Type B pancreatic cell (in vitro differentiated cells): Measurements from ENCODE around the gene PFDN5. TPM values are rescaled to one million over a fixed set of nuclear protein-coding genes. Genes with fewer than 3 reads are reported as not detected.
A peak's percentile ranks its signal among the peaks of the same experiment; 100 is the strongest.

Experiments
- DNase-seq: peaks from one replicate; pipeline ENCODE4 v3.0.0; 2021; ENCODE audit warnings: mixed read lengths; ENCODE audit not compliant: unreplicated experiment; ENCODE audit errors: extremely low spot score
- H3K27ac Mint-ChIP-seq: 2 replicates; pipeline ENCODE4 v1.8.0; 2021; ENCODE audit warnings: mild to moderate bottlenecking, mixed read lengths
- H3K27me3 Mint-ChIP-seq: 2 replicates; pipeline ENCODE4 v1.8.0; 2021; ENCODE audit warnings: mixed read lengths
- H3K36me3 Mint-ChIP-seq: 2 replicates; pipeline ENCODE4 v1.8.0; 2021; ENCODE audit warnings: mixed read lengths
- H3K4me1 Mint-ChIP-seq: one replicate; pipeline ENCODE4 v1.8.0; 2021; ENCODE audit warnings: mixed read lengths; ENCODE audit not compliant: unreplicated experiment
- H3K4me3 Mint-ChIP-seq: 2 replicates; pipeline ENCODE4 v1.8.0; 2021; ENCODE audit warnings: mild to moderate bottlenecking, mixed read lengths
- H3K9me3 Mint-ChIP-seq: 2 replicates; pipeline ENCODE4 v1.8.0; 2021; ENCODE audit warnings: mixed read lengths
- total RNA-seq: library from RNA; stranded (reverse); gene quantifications from 2 replicates; pipeline ENCODE4 v1.2.1, GENCODE V29; 2021; ENCODE audit warnings: low replicate concordance
- TF ChIP-seq, protein P1 (sequence below): fragments of 200-600 bp; sonication (generic); conservative IDR thresholded peaks from 2 replicates; pipeline ENCODE4 v1.5.0; 2021; ENCODE audit warnings: antibody characterized with exemption, mild to moderate bottlenecking

PFDN5 gene
- total RNA-seq, 1 donor from 2014 or later: 336 TPM

DNA sequence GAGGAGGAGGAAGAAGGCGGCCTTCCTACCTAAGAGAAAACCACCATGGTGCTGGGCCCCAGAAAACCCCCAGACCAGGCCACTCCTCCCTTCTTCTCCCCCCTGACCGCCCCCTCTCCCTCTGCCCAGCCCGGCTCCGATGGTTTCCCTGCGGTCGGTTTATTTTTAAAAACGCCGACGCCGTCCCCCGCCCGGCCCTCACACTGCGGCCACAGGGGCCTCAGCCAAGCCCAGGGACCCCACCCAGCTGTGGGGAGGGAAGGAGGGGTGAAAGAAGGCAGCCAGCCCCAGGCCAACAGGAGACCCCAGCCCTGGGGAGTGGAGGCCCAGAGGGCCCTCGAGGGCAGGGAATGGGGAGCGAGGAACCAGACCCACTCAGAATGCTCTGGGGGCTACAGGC, 37.4 kb downstream of the PFDN5 start:
- DNase-seq: no peak
- TF ChIP-seq, protein P1, sequence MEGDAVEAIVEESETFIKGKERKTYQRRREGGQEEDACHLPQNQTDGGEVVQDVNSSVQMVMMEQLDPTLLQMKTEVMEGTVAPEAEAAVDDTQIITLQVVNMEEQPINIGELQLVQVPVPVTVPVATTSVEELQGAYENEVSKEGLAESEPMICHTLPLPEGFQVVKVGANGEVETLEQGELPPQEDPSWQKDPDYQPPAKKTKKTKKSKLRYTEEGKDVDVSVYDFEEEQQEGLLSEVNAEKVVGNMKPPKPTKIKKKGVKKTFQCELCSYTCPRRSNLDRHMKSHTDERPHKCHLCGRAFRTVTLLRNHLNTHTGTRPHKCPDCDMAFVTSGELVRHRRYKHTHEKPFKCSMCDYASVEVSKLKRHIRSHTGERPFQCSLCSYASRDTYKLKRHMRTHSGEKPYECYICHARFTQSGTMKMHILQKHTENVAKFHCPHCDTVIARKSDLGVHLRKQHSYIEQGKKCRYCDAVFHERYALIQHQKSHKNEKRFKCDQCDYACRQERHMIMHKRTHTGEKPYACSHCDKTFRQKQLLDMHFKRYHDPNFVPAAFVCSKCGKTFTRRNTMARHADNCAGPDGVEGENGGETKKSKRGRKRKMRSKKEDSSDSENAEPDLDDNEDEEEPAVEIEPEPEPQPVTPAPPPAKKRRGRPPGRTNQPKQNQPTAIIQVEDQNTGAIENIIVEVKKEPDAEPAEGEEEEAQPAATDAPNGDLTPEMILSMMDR: no peak
- Mint-ChIP-seq H3K27me3 (peaks cover 47% of the 10 kb centered on the region), H3K36me3 (no peaks in the 10 kb centered on the region), H3K9me3 (no peaks in the 10 kb centered on the region), H3K4me3 (no peak overlapping the region), H3K27ac (peak overlapping the region; percentile 35), H3K4me1 (peaks cover 14% of the 10 kb centered on the region)

- H3K9me3 Mint-ChIP-seq: no peaks in the 10 kb centered on the region
- DNase-seq: no peak
- H3K27me3 Mint-ChIP-seq: peaks cover 49% of the 10 kb centered on the region
- TF ChIP-seq, protein P1: no peak
- no peak overlapping the region for H3K4me3 Mint-ChIP-seq
- H3K27ac Mint-ChIP-seq: no peak overlapping the region
- H3K36me3 Mint-ChIP-seq: no peaks in the 10 kb centered on the region
- peaks cover 12% of the 10 kb centered on the region for H3K4me1 Mint-ChIP-seq
These were observed 37.9 kb downstream of the PFDN5 start for GRCh38 chr12:53333289-53333688.

DNA sequence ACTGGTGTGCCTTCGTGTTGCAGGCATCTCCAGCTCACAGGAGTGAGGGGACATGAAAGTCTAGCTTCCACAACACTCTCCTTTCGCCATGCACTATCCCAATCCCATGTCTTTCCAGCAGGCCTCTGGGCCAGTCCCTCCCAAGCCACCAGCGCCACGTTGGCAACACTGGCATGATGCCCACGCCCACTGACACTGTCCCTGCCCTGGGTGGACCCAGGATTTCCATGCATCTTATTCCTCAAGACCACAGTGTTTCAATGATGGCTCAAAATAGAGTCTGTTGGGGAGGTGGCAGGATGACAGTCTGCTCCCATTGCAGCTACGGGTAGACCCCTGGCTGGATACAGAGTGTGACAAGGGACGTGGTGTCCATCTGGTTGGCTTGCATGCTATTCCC, 38.5 kb downstream of the PFDN5 start:
- TF ChIP-seq, protein P1: no peak
- Mint-ChIP-seq H3K27ac (no peak overlapping the region), H3K4me1 (peaks cover 12% of the 10 kb centered on the region), H3K9me3 (no peaks in the 10 kb centered on the region), H3K36me3 (no peaks in the 10 kb centered on the region), H3K27me3 (peaks cover 50% of the 10 kb centered on the region), H3K4me3 (no peak overlapping the region)
- DNase-seq: no peak

DNA sequence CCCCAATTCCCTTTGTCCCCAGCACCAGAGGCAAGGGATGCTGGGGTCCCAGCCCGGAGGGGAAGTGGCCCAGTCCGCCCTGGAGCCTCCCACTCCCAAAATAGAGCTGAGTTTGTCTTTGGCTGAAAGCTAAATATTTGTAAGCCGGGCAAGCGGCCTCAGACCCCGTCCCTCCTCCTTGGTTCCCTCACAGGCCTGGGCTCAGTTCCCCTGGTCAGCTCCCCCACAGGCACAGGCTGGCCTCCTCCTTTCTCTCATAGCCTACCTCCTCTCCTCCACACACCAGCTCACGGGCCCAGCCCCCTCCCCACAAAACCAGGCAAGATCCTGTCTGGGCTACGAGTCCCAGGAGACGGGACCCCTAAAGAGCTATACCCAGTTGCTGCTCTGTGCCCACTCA, 39.5 kb downstream of the PFDN5 start:
- H3K4me1 Mint-ChIP-seq: peaks cover 13% of the 10 kb centered on the region
- TF ChIP-seq, protein P1: no peak
- H3K27me3 Mint-ChIP-seq: peaks cover 46% of the 10 kb centered on the region
- H3K36me3 Mint-ChIP-seq: no peaks in the 10 kb centered on the region
- no peaks in the 10 kb centered on the region for H3K9me3 Mint-ChIP-seq
- DNase-seq: no peak
- H3K27ac Mint-ChIP-seq: no peak overlapping the region
- H3K4me3 Mint-ChIP-seq: no peak overlapping the region

- peaks cover 17% of the 10 kb centered on the region for H3K4me1 Mint-ChIP-seq
- no peaks in the 10 kb centered on the region for H3K9me3 Mint-ChIP-seq
- DNase-seq: no peak
- H3K27ac Mint-ChIP-seq: no peak within 1 kb of the TSS
- TF ChIP-seq, protein P1: no peak
- H3K27me3 Mint-ChIP-seq: peaks cover 51% of the 10 kb centered on the region
- no peak within 1 kb of the TSS for H3K4me3 Mint-ChIP-seq
- H3K36me3 Mint-ChIP-seq: no peaks in the 10 kb centered on the region
These were observed 40.9 kb downstream of the PFDN5 start, which contains the start of gene SP7 for GRCh38 chr12:53336181-53336681. SP7 (minus strand) TSS chr12:53336354; CDS start chr12:53335646, 708 bp downstream.

DNA sequence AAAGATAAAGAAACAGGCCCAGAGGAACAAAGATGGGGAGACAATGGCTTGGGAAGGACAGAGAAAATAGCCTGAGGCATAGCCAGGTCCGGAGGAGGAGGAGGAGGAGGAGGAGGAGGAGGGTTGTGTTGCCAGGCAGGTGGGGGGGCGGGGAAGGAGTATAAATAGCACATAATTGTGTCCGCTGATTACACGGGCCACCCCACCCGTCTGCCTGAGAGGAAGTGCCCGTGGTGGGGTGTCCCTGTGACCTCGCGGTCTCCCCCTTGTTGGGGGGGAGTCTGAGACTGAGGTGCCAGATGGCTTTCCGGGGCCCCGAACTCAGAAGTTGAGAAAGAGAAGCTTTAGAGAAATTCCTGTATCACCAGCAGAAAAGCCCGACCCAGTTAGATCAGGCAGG, 42.7 kb downstream of the PFDN5 start:
- DNase-seq: no peak
- Mint-ChIP-seq H3K9me3 (no peaks in the 10 kb centered on the region), H3K36me3 (no peaks in the 10 kb centered on the region), H3K27me3 (peaks cover 49% of the 10 kb centered on the region), H3K4me1 (peaks cover 13% of the 10 kb centered on the region), H3K27ac (no peak overlapping the region), H3K4me3 (no peak overlapping the region)
- TF ChIP-seq, protein P1: no peak
